HCT116 (cell line): Measurements from ENCODE around the gene BTBD9. TPM values are rescaled to one million over a fixed set of nuclear protein-coding genes. Genes with fewer than 3 reads are reported as not detected.

Experiments
- ATAC-seq: fragments of 200-7000 bp; cut with Tn5 transposase; 2 replicates; pipeline ENCODE4 v1.9.1; 2020; ENCODE audit warnings: mild to moderate bottlenecking, moderate library complexity
- BruUV-seq: library from RNA; stranded (reverse); fragments of 400-500 nt; replicated peaks from 2 replicates; lab custom pipeline; 2021; lab: Mats Ljungman, UMichigan
- CTCF ChIA-PET: fragments of 300-600 bp; sonication (Branson Sonifier 250); formaldehyde crosslinking; loops from one replicate; lab custom pipeline; 2021; ENCODE audit warnings: antibody characterized with exemption; lab: Charles Lee
- POLR2A ChIA-PET: fragments of 300-600, 350-600 bp; sonication (Branson Sonifier 250); formaldehyde crosslinking; loops from one replicate; lab custom pipeline; 2021; ENCODE audit warnings: antibody characterized with exemption; lab: Charles Lee
- RAD21 ChIA-PET, 2 experiments: fragments of 300-600 bp; sonication (Branson Sonifier 250); formaldehyde crosslinking; loops; one replicate each; lab custom pipeline; 2023; ENCODE audit warnings: low total read pairs in 2 of 2; ENCODE audit not compliant: uncharacterized antibody in 2 of 2, unreplicated experiment in 2 of 2, low non-redundant PET in 1 of 2; lab: Charles Lee
- DNase-seq: peaks from one replicate; pipeline ENCODE4 v3.0.0-alpha.2; 2010; ENCODE audit warnings: low read depth, low spot score
- H2AFZ ChIP-seq: fragments of 200-600 bp; shearing (Covaris generic), sonication (generic); 2 replicates; pipeline ENCODE4 v1.6.1; 2017; ENCODE audit warnings: low read depth, mixed run types, mixed read lengths, antibody characterized with exemption, low read length; ENCODE audit not compliant: poor library complexity, severe bottlenecking
- H3K27ac ChIP-seq: 2 replicates; pipeline ENCODE4 v1.5.1; 2012; ENCODE audit warnings: low read depth, low read length
- H3K27me3 ChIP-seq: fragments of 200-600 bp; sonication (generic); 2 replicates; pipeline ENCODE4 v1.6.1; 2016; ENCODE audit warnings: mixed run types, low read length, mixed read lengths; ENCODE audit not compliant: insufficient read depth
- H3K36me3 ChIP-seq, 2 experiments: fragments of 200-500 bp in 1 of 2; fragments of 200-600 bp in 1 of 2; sonication (Bioruptor generic) in 1 of 2; sonication (generic) in 1 of 2; 2 replicates each; pipeline versions ENCODE4 v1.5.1 to v1.6.1; 2014 to 2016; ENCODE audit warnings: low read length in 2 of 2, inconsistent platforms in 1 of 2, mixed read lengths in 1 of 2, mixed run types in 1 of 2; ENCODE audit not compliant: insufficient read depth in 2 of 2, control insufficient read depth in 1 of 2
- H3K4me1 ChIP-seq, 2 experiments: fragments of 200-600 bp in 1 of 2; sonication (generic) in 1 of 2; 2 replicates each; pipeline versions ENCODE4 v1.5.1 to v1.6.1; 2012 to 2017; ENCODE audit warnings: low read length in 2 of 2, inconsistent platforms in 1 of 2, mild to moderate bottlenecking in 1 of 2, mixed read lengths in 1 of 2, mixed run types in 1 of 2, moderate library complexity in 1 of 2; ENCODE audit not compliant: insufficient read depth in 2 of 2, control insufficient read depth in 1 of 2
- H3K4me2 ChIP-seq: fragments of 200-600 bp; sonication (generic); 2 replicates; pipeline ENCODE4 v1.6.1; 2017; ENCODE audit warnings: mixed run types, low read length, mixed read lengths
- H3K4me3 ChIP-seq, 2 experiments: fragments of 200-600 bp in 1 of 2; sonication (generic) in 1 of 2; replicated peaks in 1 of 2; 2 replicates each; pipeline ENCODE4 v1.5.1; 2011 to 2016; ENCODE audit warnings: low read length in 2 of 2, control low read depth in 1 of 2, low read depth in 1 of 2, mild to moderate bottlenecking in 1 of 2, mixed read lengths in 1 of 2, mixed run types in 1 of 2
- H3K79me2 ChIP-seq: fragments of 200-600 bp; sonication (generic); 2 replicates; pipeline ENCODE4 v1.6.1; 2017; ENCODE audit warnings: mild to moderate bottlenecking, mixed run types, low read length, moderate library complexity, mixed read lengths; ENCODE audit not compliant: insufficient read depth
- H3K9ac ChIP-seq: fragments of 200-600 bp; sonication (generic); 2 replicates; pipeline ENCODE4 v1.6.1; 2016; ENCODE audit warnings: low read length, mixed read lengths
- H3K9me2 ChIP-seq: fragments of 200-600 bp; sonication (generic), shearing (Covaris generic); 2 replicates; pipeline ENCODE4 v1.6.1; 2017; ENCODE audit warnings: mixed run types, mild to moderate bottlenecking, moderate library complexity; ENCODE audit not compliant: insufficient read depth
- H3K9me3 ChIP-seq, 2 experiments: fragments of 200-500 bp in 1 of 2; fragments of 200-600 bp in 1 of 2; sonication (Bioruptor generic) in 1 of 2; sonication (generic) in 1 of 2; 2 replicates each; pipeline ENCODE4 v1.6.1; 2014 to 2017; ENCODE audit warnings: low read length in 2 of 2, mixed read lengths in 2 of 2, inconsistent platforms in 1 of 2, low read depth in 1 of 2, mild to moderate bottlenecking in 1 of 2, mixed run types in 1 of 2, moderate library complexity in 1 of 2; ENCODE audit not compliant: control insufficient read depth in 1 of 2, insufficient read depth in 1 of 2
- H4K20me1 ChIP-seq: fragments of 200-600 bp; sonication (generic), shearing (Covaris generic); 2 replicates; pipeline ENCODE4 v1.6.1; 2017; ENCODE audit warnings: mixed run types, mild to moderate bottlenecking, moderate library complexity; ENCODE audit not compliant: insufficient read depth
- CBX3 ChIP-seq: IDR thresholded peaks from 2 replicates; pipeline ENCODE4 v1.6.1; 2012; ENCODE audit warnings: low read depth
- CTCF ChIP-seq, 3 experiments: fragments of 200-600 bp in 1 of 3; sonication (generic) in 1 of 3; IDR thresholded peaks in 2 of 3; conservative IDR thresholded peaks in 1 of 3; 2 replicates each; pipeline ENCODE4 v1.5.1; 2012 to 2017; ENCODE audit warnings: low read depth in 2 of 3, low read length in 2 of 3, antibody characterized with exemption in 1 of 3, borderline replicate concordance in 1 of 3, control low read depth in 1 of 3, mild to moderate bottlenecking in 1 of 3, mixed read lengths in 1 of 3, mixed run types in 1 of 3, moderate library complexity in 1 of 3; ENCODE audit not compliant: insufficient read depth in 1 of 3
- EZH2 ChIP-seq: fragments of 200-600 bp; sonication (generic); IDR thresholded peaks from 2 replicates; pipeline ENCODE4 v1.6.1; 2017; ENCODE audit warnings: antibody characterized with exemption, mixed run types
- POLR2A ChIP-seq: IDR thresholded peaks from 2 replicates; pipeline ENCODE4 v1.7.0; 2011; ENCODE audit warnings: borderline replicate concordance; ENCODE audit not compliant: insufficient read depth, insufficient read length; ENCODE audit errors: extremely low read depth
- RAD21 ChIP-seq: IDR thresholded peaks from 2 replicates; pipeline ENCODE4 v1.6.1; 2012; ENCODE audit warnings: low read depth, mild to moderate bottlenecking
- REST ChIP-seq: IDR thresholded peaks from 2 replicates; pipeline ENCODE4 v1.6.1; 2012; ENCODE audit warnings: low read depth
- SIN3A ChIP-seq: IDR thresholded peaks from 2 replicates; pipeline ENCODE4 v1.6.1; 2012; ENCODE audit warnings: low read depth
- ZBTB33 ChIP-seq: IDR thresholded peaks from 2 replicates; pipeline ENCODE4 v1.6.1; 2011; ENCODE audit warnings: mild to moderate bottlenecking, low read length, moderate library complexity; ENCODE audit not compliant: insufficient replicate concordance; ENCODE audit errors: extremely low read depth
- ZNF274 ChIP-seq: fragments of 200-500 bp; sonication (Bioruptor generic); IDR thresholded peaks from 2 replicates; pipeline ENCODE4 v1.6.1; 2014; ENCODE audit warnings: mild to moderate bottlenecking, low read depth, low read length, inconsistent platforms
- intact Hi-C: fragments of 100-400 bp; cut with micrococcal nuclease; formaldehyde crosslinking; loops from 2 replicates; pipeline ENCODE4 v1.10.0; 2022
- total RNA-seq: library from RNA; stranded (reverse); gene quantifications from one replicate; pipeline ENCODE4 v1.2.1, GENCODE V29; 2021; ENCODE audit not compliant: unreplicated experiment

Gene BTBD9
- total RNA-seq, 1 experiment from 2014 or later: 10.9 TPM

- Histone ChIP-seq H4K20me1 (no peaks in the 10 kb centered on the region), H3K9me3 (no peaks in the 10 kb centered on the region), H3K79me2 (no peaks in the 10 kb centered on the region), H3K4me3 (no peak overlapping the region), H2AFZ (no peak overlapping the region), H3K4me1 (no peaks in the 10 kb centered on the region), H3K9ac (no peak overlapping the region), H3K9me2 (no peaks in the 10 kb centered on the region), H3K27me3 (no peaks in the 10 kb centered on the region), H3K36me3 (no peaks in the 10 kb centered on the region), H3K27ac (no peak overlapping the region), H3K4me2 (no peak overlapping the region)
- CTCF ChIA-PET: interaction anchor here (0.7 kb wide), 1 partner anchor 29 kb away, joined by 4 read pairs; no protein-coding TSS in a partner anchor
- ATAC-seq (no peak), DNase-seq (no peak)
- RAD21 ChIA-PET: no interaction called here
- BruUV-seq: no TSS peak
- POLR2A ChIA-PET: no interaction called here
- no peak for TF ChIP-seq RAD21
- TF ChIP-seq ZBTB33: no peak
- no peak for TF ChIP-seq POLR2A
- TF ChIP-seq CBX3: no peak
- TF ChIP-seq EZH2: no peak
- intact Hi-C loops: no loop called here
These were observed 39.7 kb downstream of the BTBD9 start for GRCh38 chr6:38599966-38600550.

GRCh38 chr6:38599261-38599660, 40.5 kb downstream of the BTBD9 start:
- no peaks in the 10 kb centered on the region for H3K27me3 ChIP-seq
- no TSS peak for BruUV-seq
- CTCF ChIA-PET: no interaction called here
- TF ChIP-seq SIN3A (no peak), ZNF274 (no peak), CTCF (IDR thresholded peaks at IDR 0.05 in 2 of 3, conservative IDR thresholded peaks at IDR 0.05 in 1 of 3; ENCODE audit: borderline replicate concordance in 1 of 3, insufficient read depth in 1 of 3, low read depth in 2 of 3, low read length in 2 of 3) (no peak), REST (no peak), ZBTB33 (no peak)

More at GRCh38 chr6:38599261-38599660, 40.5 kb downstream of the BTBD9 start:
- H3K27ac ChIP-seq: no peak overlapping the region
- no peak for ATAC-seq
- ChIA-PET RAD21 (no interaction called here), POLR2A (no interaction called here)
- intact Hi-C loops: no loop called here
- no peak overlapping the region for H3K9ac ChIP-seq
- H2AFZ ChIP-seq: no peak overlapping the region
- H3K4me2 ChIP-seq: no peak overlapping the region
- no peaks in the 10 kb centered on the region for H3K36me3 ChIP-seq
- no peak overlapping the region for H3K4me3 ChIP-seq
- H4K20me1 ChIP-seq: no peaks in the 10 kb centered on the region
- H3K79me2 ChIP-seq: no peaks in the 10 kb centered on the region
- DNase-seq: no peak
- H3K4me1 ChIP-seq: no peaks in the 10 kb centered on the region
- H3K9me2 ChIP-seq: no peaks in the 10 kb centered on the region
- no peaks in the 10 kb centered on the region for H3K9me3 ChIP-seq
